Measurements from ENCODE around the gene UGT1A8.

DNA sequence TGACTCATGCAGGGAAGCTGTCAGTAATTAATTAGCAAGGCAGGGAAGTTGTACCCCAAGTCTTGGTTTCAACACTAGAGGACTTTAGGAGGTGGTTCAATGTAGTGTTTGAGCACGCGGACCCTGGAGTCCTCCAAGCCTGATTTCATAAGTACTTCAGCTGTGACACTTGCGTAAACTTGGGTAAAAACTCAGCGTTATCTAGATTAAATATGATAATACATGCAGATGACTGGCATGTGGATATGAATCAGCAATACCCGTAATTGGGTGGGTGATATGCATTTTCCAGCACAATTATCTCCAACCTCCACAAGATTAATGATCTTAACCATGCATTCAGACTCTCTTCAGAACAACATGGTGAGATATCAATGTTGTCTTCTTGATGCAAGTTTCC lies 69.5 kb downstream of the UGT1A8 start:
- TF ChIP-seq, protein P1, sequence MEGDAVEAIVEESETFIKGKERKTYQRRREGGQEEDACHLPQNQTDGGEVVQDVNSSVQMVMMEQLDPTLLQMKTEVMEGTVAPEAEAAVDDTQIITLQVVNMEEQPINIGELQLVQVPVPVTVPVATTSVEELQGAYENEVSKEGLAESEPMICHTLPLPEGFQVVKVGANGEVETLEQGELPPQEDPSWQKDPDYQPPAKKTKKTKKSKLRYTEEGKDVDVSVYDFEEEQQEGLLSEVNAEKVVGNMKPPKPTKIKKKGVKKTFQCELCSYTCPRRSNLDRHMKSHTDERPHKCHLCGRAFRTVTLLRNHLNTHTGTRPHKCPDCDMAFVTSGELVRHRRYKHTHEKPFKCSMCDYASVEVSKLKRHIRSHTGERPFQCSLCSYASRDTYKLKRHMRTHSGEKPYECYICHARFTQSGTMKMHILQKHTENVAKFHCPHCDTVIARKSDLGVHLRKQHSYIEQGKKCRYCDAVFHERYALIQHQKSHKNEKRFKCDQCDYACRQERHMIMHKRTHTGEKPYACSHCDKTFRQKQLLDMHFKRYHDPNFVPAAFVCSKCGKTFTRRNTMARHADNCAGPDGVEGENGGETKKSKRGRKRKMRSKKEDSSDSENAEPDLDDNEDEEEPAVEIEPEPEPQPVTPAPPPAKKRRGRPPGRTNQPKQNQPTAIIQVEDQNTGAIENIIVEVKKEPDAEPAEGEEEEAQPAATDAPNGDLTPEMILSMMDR (IDR thresholded peaks at IDR 0.05 in 2 of 3, conservative IDR thresholded peaks at IDR 0.05 in 1 of 3; ENCODE audit: borderline replicate concordance in 1 of 3, insufficient read depth in 1 of 3, low read depth in 2 of 3, low read length in 2 of 3) = no peak
- no peak for TF ChIP-seq POLR2AphosphoS5 (IDR thresholded peaks at IDR 0.05; ENCODE audit: low read depth, low read length)
- TF ChIP-seq ZFX (IDR thresholded peaks at IDR 0.05) = no peak
- TF ChIP-seq SIN3A (IDR thresholded peaks at IDR 0.05; ENCODE audit: low read depth) = no peak
- no peak for TF ChIP-seq EZH2 (IDR thresholded peaks at IDR 0.05)
- TF ChIP-seq, protein P2, sequence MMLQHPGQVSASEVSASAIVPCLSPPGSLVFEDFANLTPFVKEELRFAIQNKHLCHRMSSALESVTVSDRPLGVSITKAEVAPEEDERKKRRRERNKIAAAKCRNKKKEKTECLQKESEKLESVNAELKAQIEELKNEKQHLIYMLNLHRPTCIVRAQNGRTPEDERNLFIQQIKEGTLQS (IDR thresholded peaks at IDR 0.05) = no peak
- no peak for TF ChIP-seq ZNF274 (IDR thresholded peaks at IDR 0.05; ENCODE audit: low read depth, low read length)
- no peak for TF ChIP-seq EGR1 (IDR thresholded peaks at IDR 0.05; ENCODE audit: low read depth)
- TF ChIP-seq, protein P3, sequence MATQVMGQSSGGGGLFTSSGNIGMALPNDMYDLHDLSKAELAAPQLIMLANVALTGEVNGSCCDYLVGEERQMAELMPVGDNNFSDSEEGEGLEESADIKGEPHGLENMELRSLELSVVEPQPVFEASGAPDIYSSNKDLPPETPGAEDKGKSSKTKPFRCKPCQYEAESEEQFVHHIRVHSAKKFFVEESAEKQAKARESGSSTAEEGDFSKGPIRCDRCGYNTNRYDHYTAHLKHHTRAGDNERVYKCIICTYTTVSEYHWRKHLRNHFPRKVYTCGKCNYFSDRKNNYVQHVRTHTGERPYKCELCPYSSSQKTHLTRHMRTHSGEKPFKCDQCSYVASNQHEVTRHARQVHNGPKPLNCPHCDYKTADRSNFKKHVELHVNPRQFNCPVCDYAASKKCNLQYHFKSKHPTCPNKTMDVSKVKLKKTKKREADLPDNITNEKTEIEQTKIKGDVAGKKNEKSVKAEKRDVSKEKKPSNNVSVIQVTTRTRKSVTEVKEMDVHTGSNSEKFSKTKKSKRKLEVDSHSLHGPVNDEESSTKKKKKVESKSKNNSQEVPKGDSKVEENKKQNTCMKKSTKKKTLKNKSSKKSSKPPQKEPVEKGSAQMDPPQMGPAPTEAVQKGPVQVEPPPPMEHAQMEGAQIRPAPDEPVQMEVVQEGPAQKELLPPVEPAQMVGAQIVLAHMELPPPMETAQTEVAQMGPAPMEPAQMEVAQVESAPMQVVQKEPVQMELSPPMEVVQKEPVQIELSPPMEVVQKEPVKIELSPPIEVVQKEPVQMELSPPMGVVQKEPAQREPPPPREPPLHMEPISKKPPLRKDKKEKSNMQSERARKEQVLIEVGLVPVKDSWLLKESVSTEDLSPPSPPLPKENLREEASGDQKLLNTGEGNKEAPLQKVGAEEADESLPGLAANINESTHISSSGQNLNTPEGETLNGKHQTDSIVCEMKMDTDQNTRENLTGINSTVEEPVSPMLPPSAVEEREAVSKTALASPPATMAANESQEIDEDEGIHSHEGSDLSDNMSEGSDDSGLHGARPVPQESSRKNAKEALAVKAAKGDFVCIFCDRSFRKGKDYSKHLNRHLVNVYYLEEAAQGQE (IDR thresholded peaks at IDR 0.05; ENCODE audit: low read depth) = no peak
- no peak for TF ChIP-seq EZH2phosphoT487 (IDR thresholded peaks at IDR 0.05; ENCODE audit: borderline replicate concordance)
- TF ChIP-seq YY1 (IDR thresholded peaks at IDR 0.05; ENCODE audit: extremely low read depth, insufficient replicate concordance, low read depth, low read length) = no peak
- no peak for TF ChIP-seq RAD21 (IDR thresholded peaks at IDR 0.05; ENCODE audit: low read depth)
- no peak for TF ChIP-seq SP1 (IDR thresholded peaks at IDR 0.05; ENCODE audit: low read depth)
- TF ChIP-seq POLR2A (IDR thresholded peaks at IDR 0.05; ENCODE audit: borderline replicate concordance, extremely low read depth, insufficient read depth, insufficient read length) = no peak
